ENCODE measurements around the gene RPIA. TPM values are rescaled to one million over a fixed set of nuclear protein-coding genes. Genes with fewer than 3 reads are reported as not detected.
"Not testable (repeated sequence)": the region's sequence is repeated elsewhere in the genome, so short reads cannot be mapped to it uniquely, and the experiment has no call there.

Gene RPIA
- polyA plus RNA-seq, 1 donor, result 22.6 TPM

- not testable (repeated sequence) for DNase-seq (ENCODE audit: low read depth)
Observed at GRCh38 chr2:88765889-88766481, 74.5 kb downstream of the RPIA start.

- DNase-seq (ENCODE audit: low read depth), result no peak
Observed at GRCh38 chr2:88770016-88770415, 78.5 kb downstream of the RPIA start.

GRCh38 chr2:88773233-88774028, 82.0 kb downstream of the RPIA start:
- DNase-seq (ENCODE audit: low read depth), result not testable (repeated sequence)

GRCh38 chr2:88789213-88789612, 97.7 kb downstream of the RPIA start:
- not testable (repeated sequence) for DNase-seq (ENCODE audit: low read depth)

GRCh38 chr2:88795932-88796331, 104.5 kb downstream of the RPIA start:
- DNase-seq (ENCODE audit: low read depth), result not testable (repeated sequence)

GRCh38 chr2:88796523-88796922, 105.0 kb downstream of the RPIA start:
- DNase-seq (ENCODE audit: low read depth), result not testable (repeated sequence)

- DNase-seq (ENCODE audit: low read depth), result not testable (repeated sequence)
Observed at GRCh38 chr2:88797164-88797563, 105.7 kb downstream of the RPIA start.

Other genes with a start within 250 kb of the RPIA start
- 0.05 TPM for gene FOXI3, start 239.0 kb upstream of the RPIA start, polyA plus RNA-seq (ENCODE audit: insufficient read length)
- gene EIF2AK3, start 64.2 kb upstream of the RPIA start, polyA plus RNA-seq (ENCODE audit: insufficient read length), result 15.7 TPM